HG03060 (cell line): Measurements from ENCODE around the gene SMG6.

ENCODE experiments used
- ATAC-seq: cut with Tn5 transposase; IDR thresholded peaks from one replicate; pipeline ENCODE4 v1.9.1; 2021; ENCODE audit warnings: low read depth, moderate number of reproducible peaks; ENCODE audit not compliant: unreplicated experiment

The SMG6 gene

GRCh38 chr17:2120586-2121335, 182.8 kb downstream of the SMG6 start:
- no peak for ATAC-seq

GRCh38 chr17:2113279-2113622, 190.3 kb downstream of the SMG6 start:
- no peak for ATAC-seq

GRCh38 chr17:2111691-2112090, 191.9 kb downstream of the SMG6 start:
- ATAC-seq = no peak

- no peak for ATAC-seq
Measured at GRCh38 chr17:2110436-2110835, 193.1 kb downstream of the SMG6 start.

GRCh38 chr17:2108170-2108569, 195.4 kb downstream of the SMG6 start:
- ATAC-seq = no peak

- ATAC-seq = no peak
Measured at GRCh38 chr17:2107506-2107905, 196.1 kb downstream of the SMG6 start.

- ATAC-seq = no peak
Measured at GRCh38 chr17:2107050-2107449, 196.5 kb downstream of the SMG6 start.

- ATAC-seq = no peak
Measured at GRCh38 chr17:2106308-2106955, 197.2 kb downstream of the SMG6 start.

- no peak for ATAC-seq
Measured at GRCh38 chr17:2105663-2106062, 197.9 kb downstream of the SMG6 start.

GRCh38 chr17:2102931-2103809, 200.4 kb downstream of the SMG6 start:
- no peak for ATAC-seq

GRCh38 chr17:2101448-2102257, 201.9 kb downstream of the SMG6 start:
- ATAC-seq = no peak

GRCh38 chr17:2095536-2095910, 208.1 kb downstream of the SMG6 start:
- ATAC-seq = no peak

GRCh38 chr17:2094891-2095535, 208.6 kb downstream of the SMG6 start:
- ATAC-seq = no peak

GRCh38 chr17:2093349-2093748, 210.2 kb downstream of the SMG6 start:
- no peak for ATAC-seq

GRCh38 chr17:2092253-2092652, 211.3 kb downstream of the SMG6 start:
- no peak for ATAC-seq

GRCh38 chr17:2090804-2091534, 212.6 kb downstream of the SMG6 start:
- ATAC-seq = no peak

- no peak for ATAC-seq
Measured at GRCh38 chr17:2090210-2090641, 213.4 kb downstream of the SMG6 start.

GRCh38 chr17:2089021-2089422, 214.6 kb downstream of the SMG6 start:
- peak; percentile 6 for ATAC-seq

- ATAC-seq = no peak
Measured at GRCh38 chr17:2087597-2088211, 215.9 kb downstream of the SMG6 start.
